Dendritic cell treated with granulocyte-macrophage colony-stimulating factor and Interleukin-4, amounts not matched to agents 40 ng/mL and 50 ng/mL, for 4 days (primary cell): ENCODE data around the gene UBALD1.

Experiments used
- H3K27ac Mint-ChIP-seq: one replicate; pipeline ENCODE4 v1.8.0; 2022; ENCODE audit warnings: mild to moderate bottlenecking, mixed read lengths
- H3K27me3 Mint-ChIP-seq: one replicate; pipeline ENCODE4 v1.8.0; 2022; ENCODE audit warnings: mild to moderate bottlenecking, mixed read lengths
- H3K36me3 Mint-ChIP-seq: one replicate; pipeline ENCODE4 v1.8.0; 2022; ENCODE audit warnings: low read depth, mixed read lengths
- H3K4me1 Mint-ChIP-seq: one replicate; pipeline ENCODE4 v1.8.0; 2022; ENCODE audit warnings: low read depth, mixed read lengths
- H3K4me3 Mint-ChIP-seq: one replicate; pipeline ENCODE4 v1.8.0; 2022; ENCODE audit warnings: mild to moderate bottlenecking, moderate library complexity, mixed read lengths
- H3K9me3 Mint-ChIP-seq: one replicate; pipeline ENCODE4 v1.8.0; 2022; ENCODE audit warnings: mixed read lengths
- intact Hi-C: fragments of 100-400 bp; cut with micrococcal nuclease; formaldehyde crosslinking; loops from one replicate; pipeline ENCODE4 v1.15.0; 2022

UBALD1 gene

GRCh38 chr16:4634768-4635167 is 20.1 kb upstream of the UBALD1 start:
- Mint-ChIP-seq H3K36me3 (peaks cover 72% of the 10 kb centered on the region), H3K9me3 (no peaks in the 10 kb centered on the region)

GRCh38 chr16:4633910-4634635 is 19.4 kb upstream of the UBALD1 start:
- Mint-ChIP-seq H3K27me3 (no peaks in the 10 kb centered on the region), H3K4me3 (no peak overlapping the region), H3K9me3 (no peaks in the 10 kb centered on the region), H3K27ac (no peak overlapping the region), H3K4me1 (peaks cover 33% of the 10 kb centered on the region), H3K36me3 (peaks cover 72% of the 10 kb centered on the region)
- intact Hi-C loops, result no loop called here

More at GRCh38 chr16:4634768-4635167, 20.1 kb upstream of the UBALD1 start:
- Mint-ChIP-seq H3K27me3 (no peaks in the 10 kb centered on the region), H3K27ac (no peak overlapping the region), H3K4me3 (no peak overlapping the region), H3K4me1 (peaks cover 37% of the 10 kb centered on the region)
- intact Hi-C loops, result no loop called here

GRCh38 chr16:4631444-4631843 is 16.8 kb upstream of the UBALD1 start:
- Mint-ChIP-seq H3K9me3 (no peaks in the 10 kb centered on the region), H3K4me3 (no peak overlapping the region), H3K27me3 (no peaks in the 10 kb centered on the region), H3K27ac (no peak overlapping the region), H3K36me3 (peaks cover 72% of the 10 kb centered on the region), H3K4me1 (peaks cover 45% of the 10 kb centered on the region)
- intact Hi-C loops, result no loop called here

- Mint-ChIP-seq H3K4me3 (no peak overlapping the region), H3K27me3 (no peaks in the 10 kb centered on the region), H3K27ac (no peak overlapping the region), H3K36me3 (peaks cover 59% of the 10 kb centered on the region), H3K9me3 (no peaks in the 10 kb centered on the region), H3K4me1 (peaks cover 52% of the 10 kb centered on the region)
- intact Hi-C loops, result loop anchor here (5.0 kb wide), 1 partner anchor 34 kb away; no protein-coding TSS in a partner anchor
Observed at GRCh38 chr16:4628283-4628682, 13.6 kb upstream of the UBALD1 start.

- Mint-ChIP-seq H3K27me3 (no peaks in the 10 kb centered on the region), H3K4me3 (peak overlapping the region; percentile 98), H3K4me1 (peaks cover 57% of the 10 kb centered on the region), H3K9me3 (no peaks in the 10 kb centered on the region), H3K27ac (peak overlapping the region; percentile 97), H3K36me3 (peaks cover 51% of the 10 kb centered on the region)
- intact Hi-C loops, result loop anchor here (5.0 kb wide), 1 partner anchor 36 kb away; no protein-coding TSS in a partner anchor
Observed at GRCh38 chr16:4626396-4626795, 11.7 kb upstream of the UBALD1 start.

- peaks cover 57% of the 10 kb centered on the region for H3K4me1 Mint-ChIP-seq
- H3K27me3 Mint-ChIP-seq, result no peaks in the 10 kb centered on the region
- H3K27ac Mint-ChIP-seq, result peak overlapping the region; percentile 97
- H3K36me3 Mint-ChIP-seq, result peaks cover 51% of the 10 kb centered on the region
- intact Hi-C loops, result loop anchor here (5.0 kb wide), 1 partner anchor 37 kb away; no protein-coding TSS in a partner anchor
- H3K9me3 Mint-ChIP-seq, result no peaks in the 10 kb centered on the region
- H3K4me3 Mint-ChIP-seq, result peak overlapping the region; percentile 98
Observed at GRCh38 chr16:4625560-4626159, 11.0 kb upstream of the UBALD1 start.

GRCh38 chr16:4624827-4625559 is 10.3 kb upstream of the UBALD1 start:
- H3K9me3 Mint-ChIP-seq, result no peaks in the 10 kb centered on the region
- peaks cover 57% of the 10 kb centered on the region for H3K4me1 Mint-ChIP-seq
- H3K4me3 Mint-ChIP-seq, result peak overlapping the region; percentile 98
- H3K27me3 Mint-ChIP-seq, result no peaks in the 10 kb centered on the region
- intact Hi-C loops, result loop anchor here (1.0 to 5.0 kb wide), 3 partner anchors 9 to 55 kb away; no protein-coding TSS in a partner anchor
- peak overlapping the region; percentile 97 for H3K27ac Mint-ChIP-seq
- peaks cover 53% of the 10 kb centered on the region for H3K36me3 Mint-ChIP-seq

GRCh38 chr16:4624015-4624826 is 9.5 kb upstream of the UBALD1 start, which contains the start of gene MGRN1:
Gene MGRN1, plus strand, starts transcription at chr16:4624826. Its CDS starts 135 bp downstream, at chr16:4624961.
- peaks cover 45% of the 10 kb centered on the region for H3K36me3 Mint-ChIP-seq
- intact Hi-C loops, result loop anchor here (1.0 kb wide), 2 partner anchors 8 to 56 kb away; no protein-coding TSS in a partner anchor

GRCh38 chr16:4623593-4623992 is 8.9 kb upstream of the UBALD1 start:
- Mint-ChIP-seq H3K27me3 (no peaks in the 10 kb centered on the region), H3K9me3 (no peaks in the 10 kb centered on the region), H3K4me3 (peak overlapping the region; percentile 23), H3K4me1 (peaks cover 49% of the 10 kb centered on the region), H3K36me3 (peaks cover 39% of the 10 kb centered on the region), H3K27ac (peak overlapping the region; percentile 97)
- intact Hi-C loops, result no loop called here

More at GRCh38 chr16:4624015-4624826, 9.5 kb upstream of the UBALD1 start, which contains the start of gene MGRN1:
- H3K27ac Mint-ChIP-seq, result peak within 1 kb of the TSS; percentile 97
- H3K9me3 Mint-ChIP-seq, result no peaks in the 10 kb centered on the region
- peak within 1 kb of the TSS; percentile 98 for H3K4me3 Mint-ChIP-seq
- H3K27me3 Mint-ChIP-seq, result no peaks in the 10 kb centered on the region
- peaks cover 56% of the 10 kb centered on the region for H3K4me1 Mint-ChIP-seq

- Mint-ChIP-seq H3K9me3 (no peaks in the 10 kb centered on the region), H3K4me3 (no peak overlapping the region), H3K27me3 (no peaks in the 10 kb centered on the region), H3K27ac (no peak overlapping the region), H3K36me3 (peaks cover 6% of the 10 kb centered on the region), H3K4me1 (peaks cover 43% of the 10 kb centered on the region)
- intact Hi-C loops, result no loop called here
Observed at GRCh38 chr16:4618645-4619418, 4.1 kb upstream of the UBALD1 start.

- H3K27me3 Mint-ChIP-seq, result no peaks in the 10 kb centered on the region
- H3K4me3 Mint-ChIP-seq, result no peak overlapping the region
- peaks cover 42% of the 10 kb centered on the region for H3K4me1 Mint-ChIP-seq
- peak overlapping the region; percentile 98 for H3K27ac Mint-ChIP-seq
- H3K9me3 Mint-ChIP-seq, result no peaks in the 10 kb centered on the region
- H3K36me3 Mint-ChIP-seq, result peaks cover 6% of the 10 kb centered on the region
- intact Hi-C loops, result no loop called here
Observed at GRCh38 chr16:4617880-4618279, 3.2 kb upstream of the UBALD1 start.

- Mint-ChIP-seq H3K4me3 (peak overlapping the region; percentile 86), H3K27ac (peak overlapping the region; percentile 98), H3K36me3 (peaks cover 10% of the 10 kb centered on the region), H3K9me3 (no peaks in the 10 kb centered on the region), H3K27me3 (no peaks in the 10 kb centered on the region), H3K4me1 (peaks cover 54% of the 10 kb centered on the region)
- intact Hi-C loops, result loop anchor here (1.0 kb wide), 1 partner anchor 8 kb away; the partner anchor contains the start of gene MGRN1
Observed at GRCh38 chr16:4616047-4616811, 1.5 kb upstream of the UBALD1 start.
